Amniotic epithelial cell (primary cell): ENCODE results near the gene GUCA1C.

Source experiments
- DNase-seq: peaks from one replicate; pipeline ENCODE4 v3.0.0-alpha.2; 2010; ENCODE audit warnings: low read depth

GUCA1C gene

GRCh38 chr3:108953700-108954099 is at the start of gene GUCA1C:
Gene GUCA1C, minus strand, starts transcription at chr3:108953879. Its CDS starts 117 bp downstream, at chr3:108953762.
- no peak for DNase-seq

DNA sequence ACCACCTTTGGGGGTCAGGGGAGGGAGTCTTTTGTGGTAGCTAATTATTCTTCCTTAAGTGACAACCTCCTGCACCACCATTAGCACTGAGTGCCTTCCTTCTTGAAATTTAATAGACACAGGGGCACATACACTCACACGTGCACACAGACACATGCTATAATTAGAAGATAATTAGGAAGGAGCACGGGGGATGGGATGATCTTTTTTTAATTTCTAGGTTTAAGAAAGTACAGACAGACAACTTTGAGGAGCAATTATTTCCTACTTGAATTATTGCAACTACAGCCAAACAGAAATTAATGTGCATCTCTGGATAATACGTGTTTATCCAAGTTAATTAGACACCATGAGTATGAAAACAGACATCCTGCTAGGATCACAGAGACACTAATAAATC is 44.8 kb upstream of the GUCA1C start:
- no peak for DNase-seq

DNA sequence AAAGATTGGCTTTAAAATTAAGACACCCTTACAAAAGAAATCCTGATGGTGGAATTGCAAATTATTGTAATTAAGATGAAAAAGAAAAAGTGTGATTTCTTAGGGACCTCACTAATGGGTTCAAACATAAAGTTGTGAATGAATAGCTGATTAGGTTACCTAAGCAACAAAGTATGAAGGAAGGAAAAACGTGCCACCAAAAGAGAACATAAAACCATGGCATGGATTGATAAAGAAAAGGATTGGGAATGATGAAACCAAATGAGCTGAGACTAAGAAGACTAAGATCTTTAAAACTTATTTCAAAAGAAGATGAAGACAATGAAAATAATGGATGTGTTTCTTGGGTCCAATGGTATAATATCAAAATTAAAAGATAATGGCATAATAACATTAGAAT is 32.2 kb upstream of the GUCA1C start:
- no peak for DNase-seq

GRCh38 chr3:108983051-108983450 is 29.4 kb upstream of the GUCA1C start:
- no peak for DNase-seq

- DNase-seq: no peak
Observed at GRCh38 chr3:108976058-108976457, 22.4 kb upstream of the GUCA1C start.

DNA sequence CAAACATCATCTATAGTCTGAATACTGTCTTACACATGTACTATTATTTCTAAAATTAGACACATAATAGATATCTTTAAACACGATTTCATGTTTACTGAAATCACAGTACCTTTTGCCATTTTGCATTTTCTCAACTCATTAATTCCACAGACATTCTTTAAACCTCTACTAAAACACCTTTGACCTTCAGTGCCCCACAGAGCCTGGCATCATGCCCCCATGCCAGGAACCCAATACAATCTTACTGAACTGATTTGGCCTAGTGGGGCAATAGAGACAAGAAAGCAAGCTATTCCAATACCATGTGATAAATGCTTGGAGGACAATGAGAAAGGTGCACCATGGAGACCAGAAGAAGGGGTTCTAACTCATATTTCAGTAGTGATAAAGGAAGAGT is 19.3 kb upstream of the GUCA1C start:
- no peak for DNase-seq

DNA sequence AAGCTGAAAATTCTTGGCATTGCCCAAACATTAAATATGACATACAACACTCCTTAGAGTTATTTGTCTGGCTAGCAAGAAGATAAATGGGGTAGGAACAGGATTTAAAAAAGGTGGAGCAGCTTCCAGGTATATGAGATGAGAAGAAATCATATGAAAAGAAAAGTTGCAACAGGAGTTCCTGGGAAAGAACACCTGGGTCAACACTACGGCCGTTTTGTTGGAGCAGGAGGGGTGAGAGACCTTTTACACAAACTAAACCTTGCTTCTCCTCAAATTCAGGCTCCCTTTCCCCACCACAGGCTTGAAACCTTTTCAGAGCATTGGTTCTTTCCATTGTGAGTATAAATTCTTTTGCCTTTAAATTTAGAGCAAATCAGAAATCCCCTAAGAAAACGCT is 18.8 kb upstream of the GUCA1C start:
- DNase-seq: no peak

- DNase-seq: no peak
Observed at GRCh38 chr3:108970561-108970960, 16.9 kb upstream of the GUCA1C start.

DNA sequence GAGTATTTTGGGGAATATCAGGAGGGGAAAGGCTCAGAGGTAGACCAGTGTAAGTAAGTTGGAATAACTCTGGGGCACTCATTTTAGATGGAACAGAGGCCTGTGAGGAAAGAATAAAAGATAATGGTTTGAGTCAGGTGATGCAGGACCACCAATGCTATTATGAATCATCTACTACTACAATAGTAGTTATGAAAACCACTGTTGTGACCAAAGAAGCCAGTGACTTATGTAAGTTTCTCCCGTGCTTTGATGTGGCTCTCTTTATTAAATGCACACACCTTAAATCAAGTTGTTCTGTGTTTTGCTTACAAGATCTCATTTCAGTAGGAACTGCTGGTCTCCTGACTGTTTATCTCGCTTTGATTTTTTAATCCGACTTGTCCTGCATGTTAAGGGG is 13.1 kb upstream of the GUCA1C start:
- no peak for DNase-seq

- DNase-seq: no peak
Observed at GRCh38 chr3:108959017-108959416, 5.3 kb upstream of the GUCA1C start.

GRCh38 chr3:108953210-108953609 is 469 bp downstream of the GUCA1C start:
- no peak for DNase-seq

DNA sequence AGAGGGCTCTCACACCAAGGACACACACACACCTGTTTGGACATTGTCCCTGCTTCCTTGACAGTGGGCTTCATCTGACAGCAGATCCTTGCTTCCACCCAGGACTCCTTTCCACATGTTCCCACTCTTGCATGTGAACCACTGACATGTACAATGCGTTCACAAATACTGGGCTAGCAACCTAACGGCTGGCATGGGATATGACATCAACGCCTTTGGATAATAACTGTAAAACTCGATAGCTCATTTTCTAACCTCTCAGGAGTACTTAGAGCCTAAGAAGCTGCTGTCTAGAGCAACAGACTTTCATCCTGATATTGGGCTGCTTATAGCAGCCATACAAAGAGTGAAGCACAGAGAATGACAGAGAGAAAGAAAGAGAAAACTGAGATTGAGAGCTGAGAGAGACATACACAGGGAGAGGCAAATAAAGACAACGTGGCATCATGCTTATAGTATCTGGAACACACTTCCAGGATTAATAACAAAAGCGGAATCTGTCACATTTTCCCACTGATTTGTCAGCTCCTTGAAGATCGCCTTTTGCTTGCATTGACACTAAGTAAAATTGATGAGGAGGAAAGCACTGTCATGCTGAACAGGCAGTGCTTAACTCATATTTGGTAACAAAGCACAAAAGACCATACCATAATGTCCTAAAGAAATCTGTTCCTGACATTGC is 1.7 kb downstream of the GUCA1C start:
- DNase-seq: no peak

DNA sequence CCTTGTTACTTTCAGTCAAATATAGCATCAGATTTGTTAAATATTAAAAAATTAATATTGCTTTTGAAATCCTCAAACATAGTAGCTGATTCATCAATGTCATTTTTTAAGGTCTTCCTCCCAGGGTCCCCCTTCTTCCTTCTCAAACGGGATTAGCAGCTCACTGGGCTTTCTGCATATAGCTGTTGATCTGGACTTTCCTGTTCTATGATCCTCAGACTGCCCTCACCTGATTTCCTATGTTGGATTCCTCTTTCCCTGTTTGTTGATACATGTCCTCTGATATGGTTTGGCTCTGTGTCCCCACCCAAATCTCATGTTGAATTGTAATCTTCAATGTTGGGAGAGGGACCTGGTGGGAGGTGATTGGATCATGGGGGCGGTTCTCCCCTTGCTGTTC is 5.8 kb downstream of the GUCA1C start:
- no peak for DNase-seq

DNA sequence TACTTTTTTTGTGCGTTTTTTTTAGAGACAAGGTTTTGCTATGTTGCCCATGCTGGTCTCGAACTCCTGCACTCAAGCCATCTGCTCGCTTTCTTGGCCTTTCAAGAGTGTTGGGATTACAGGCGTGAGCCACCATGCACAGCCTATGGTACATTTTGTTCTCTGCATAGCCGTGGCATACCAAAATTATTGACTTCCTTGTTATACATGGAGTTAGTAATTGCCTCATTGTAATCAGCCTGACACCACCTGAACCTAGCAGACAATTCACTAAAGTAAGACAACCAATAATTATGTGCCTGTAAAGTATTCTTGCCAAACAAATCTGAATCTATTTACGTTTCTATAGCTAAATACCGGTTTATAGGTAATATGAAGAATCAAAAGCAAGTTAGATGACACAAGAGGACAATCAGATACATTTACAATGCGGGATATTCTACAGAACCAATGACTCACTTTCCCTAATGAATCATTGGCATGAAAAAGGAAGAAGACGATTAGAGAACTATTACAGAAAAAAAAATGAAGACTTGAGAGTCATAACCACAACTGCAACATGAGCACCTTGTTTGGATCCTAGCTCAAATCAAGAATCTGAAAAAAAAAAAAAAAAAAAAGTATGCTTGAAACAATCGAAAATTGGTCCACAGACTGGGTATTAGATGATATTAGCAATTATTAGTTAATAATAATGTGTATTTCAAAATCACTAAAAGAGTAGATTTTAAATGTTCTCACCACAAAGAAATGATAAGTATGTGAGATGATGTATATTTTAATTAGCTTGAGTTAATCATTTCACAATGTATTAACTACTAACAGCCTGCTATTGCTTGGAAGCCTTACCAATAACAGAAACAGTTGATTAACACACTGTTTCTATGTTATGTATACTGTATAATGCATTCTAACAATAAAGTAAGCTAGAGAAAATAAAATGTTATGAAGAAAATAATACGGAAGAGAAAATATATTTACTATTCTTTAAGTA is 7.1 kb downstream of the GUCA1C start:
- DNase-seq: no peak

DNA sequence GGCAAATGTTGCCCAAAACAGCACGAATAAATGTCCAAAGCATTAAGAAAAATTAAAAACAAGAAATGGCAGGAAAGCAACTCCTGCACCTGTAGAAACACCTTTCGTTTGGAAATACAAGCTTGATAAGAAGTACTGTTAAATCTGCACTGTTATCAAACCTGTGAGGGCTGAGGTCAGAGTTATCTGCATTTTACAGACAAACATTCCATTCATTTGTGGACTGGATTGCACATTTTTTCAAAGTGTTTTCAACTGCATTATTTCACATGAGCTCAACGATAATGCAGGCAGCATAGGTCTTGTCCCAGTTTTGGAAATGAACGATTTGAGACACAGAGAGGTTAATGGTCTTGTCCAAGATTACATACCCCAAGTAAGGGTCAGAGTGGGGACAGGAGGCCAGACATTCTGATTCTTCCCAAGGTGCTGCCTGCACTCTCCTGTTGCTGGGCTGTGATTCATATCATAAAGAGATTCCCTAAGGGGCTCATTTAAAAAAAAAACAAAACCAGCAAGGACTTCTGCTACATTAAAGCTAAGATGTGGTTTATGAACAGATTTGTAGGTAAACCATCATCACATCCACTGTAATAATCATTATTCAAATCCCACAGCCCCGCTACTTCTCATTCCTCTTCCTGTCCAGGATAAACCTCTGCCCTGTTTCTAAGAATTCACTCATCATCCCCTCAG is 13.0 kb downstream of the GUCA1C start:
- DNase-seq: no peak

GRCh38 chr3:108940166-108940565 is 13.5 kb downstream of the GUCA1C start:
- DNase-seq: no peak

- DNase-seq: no peak
Observed at GRCh38 chr3:108936924-108937689, 16.6 kb downstream of the GUCA1C start.

GRCh38 chr3:108931035-108931434 is 22.6 kb downstream of the GUCA1C start:
- no peak for DNase-seq

- DNase-seq: no peak
Observed at GRCh38 chr3:108918866-108919265, 34.8 kb downstream of the GUCA1C start.

GRCh38 chr3:108914774-108915641 is 38.7 kb downstream of the GUCA1C start:
- DNase-seq: peak; percentile 54

DNA sequence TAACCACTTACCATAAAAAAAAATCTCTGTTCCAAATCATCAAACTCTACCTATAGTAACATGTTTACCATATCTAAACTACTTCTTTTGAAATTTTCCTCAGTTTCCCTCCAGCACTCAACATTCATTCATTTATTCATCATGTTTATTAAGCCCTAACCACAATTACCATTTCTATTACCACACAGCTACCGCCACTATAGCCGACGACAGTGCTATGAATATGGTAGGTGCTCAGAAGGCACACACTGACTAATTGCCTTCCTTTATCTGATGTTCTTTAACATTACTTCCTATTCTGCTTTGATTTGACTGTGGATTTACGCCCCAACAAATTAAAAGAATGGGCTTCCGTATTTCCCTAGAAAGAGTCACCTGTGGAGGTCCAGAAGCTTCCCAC is 43.9 kb downstream of the GUCA1C start:
- no peak for DNase-seq
